HG03139 (cell line): Measurements from ENCODE around the gene DYRK2.

Source experiments
- ATAC-seq: cut with Tn5 transposase; IDR thresholded peaks from one replicate; pipeline ENCODE4 v1.9.1; 2021; ENCODE audit not compliant: unreplicated experiment

DYRK2 gene

GRCh38 chr12:67648521-67649260 is at the start of gene DYRK2:
DYRK2 (plus strand) TSS chr12:67648745; CDS start chr12:67649134, 389 bp downstream.
- peak; percentile 50 for ATAC-seq

GRCh38 chr12:67599691-67600090 is 48.9 kb upstream of the DYRK2 start:
- no peak for ATAC-seq

- no peak for ATAC-seq
Measured at GRCh38 chr12:67601126-67601525, 47.4 kb upstream of the DYRK2 start.

- no peak for ATAC-seq
Measured at GRCh38 chr12:67609226-67609870, 39.2 kb upstream of the DYRK2 start.

GRCh38 chr12:67613040-67613439 is 35.5 kb upstream of the DYRK2 start:
- ATAC-seq, result no peak

- no peak for ATAC-seq
Measured at GRCh38 chr12:67617629-67618028, 30.9 kb upstream of the DYRK2 start.

- no peak for ATAC-seq
Measured at GRCh38 chr12:67618303-67618702, 30.2 kb upstream of the DYRK2 start.

- ATAC-seq, result no peak
Measured at GRCh38 chr12:67621112-67621511, 27.4 kb upstream of the DYRK2 start.

- no peak for ATAC-seq
Measured at GRCh38 chr12:67621926-67622325, 26.6 kb upstream of the DYRK2 start.

- ATAC-seq, result no peak
Measured at GRCh38 chr12:67623259-67623658, 25.3 kb upstream of the DYRK2 start.

GRCh38 chr12:67624355-67624754 is 24.2 kb upstream of the DYRK2 start:
- no peak for ATAC-seq

GRCh38 chr12:67625004-67625403 is 23.5 kb upstream of the DYRK2 start:
- no peak for ATAC-seq

- no peak for ATAC-seq
Measured at GRCh38 chr12:67626156-67626555, 22.4 kb upstream of the DYRK2 start.

GRCh38 chr12:67630373-67631088 is 18.0 kb upstream of the DYRK2 start:
- peak; percentile 98 for ATAC-seq

- no peak for ATAC-seq
Measured at GRCh38 chr12:67632005-67632404, 16.5 kb upstream of the DYRK2 start.

- ATAC-seq, result no peak
Measured at GRCh38 chr12:67633024-67633610, 15.4 kb upstream of the DYRK2 start.

- ATAC-seq, result no peak
Measured at GRCh38 chr12:67633708-67634107, 14.8 kb upstream of the DYRK2 start.

- ATAC-seq, result no peak
Measured at GRCh38 chr12:67634303-67634761, 14.2 kb upstream of the DYRK2 start.

- no peak for ATAC-seq
Measured at GRCh38 chr12:67637718-67638117, 10.8 kb upstream of the DYRK2 start.

- ATAC-seq, result no peak
Measured at GRCh38 chr12:67638694-67639093, 9.9 kb upstream of the DYRK2 start.

GRCh38 chr12:67640863-67641262 is 7.7 kb upstream of the DYRK2 start:
- no peak for ATAC-seq
